Measurements from ENCODE around the gene BNIPL. TPM values are rescaled to one million over a fixed set of nuclear protein-coding genes. Genes with fewer than 3 reads are reported as not detected.

The BNIPL gene
- total and polyA plus RNA-seq, 2 of the 13 experiments (the other 11 are each of a cell fraction or from before 2014, with no cell fraction given), result 0.40 to 1.1 TPM

DNA sequence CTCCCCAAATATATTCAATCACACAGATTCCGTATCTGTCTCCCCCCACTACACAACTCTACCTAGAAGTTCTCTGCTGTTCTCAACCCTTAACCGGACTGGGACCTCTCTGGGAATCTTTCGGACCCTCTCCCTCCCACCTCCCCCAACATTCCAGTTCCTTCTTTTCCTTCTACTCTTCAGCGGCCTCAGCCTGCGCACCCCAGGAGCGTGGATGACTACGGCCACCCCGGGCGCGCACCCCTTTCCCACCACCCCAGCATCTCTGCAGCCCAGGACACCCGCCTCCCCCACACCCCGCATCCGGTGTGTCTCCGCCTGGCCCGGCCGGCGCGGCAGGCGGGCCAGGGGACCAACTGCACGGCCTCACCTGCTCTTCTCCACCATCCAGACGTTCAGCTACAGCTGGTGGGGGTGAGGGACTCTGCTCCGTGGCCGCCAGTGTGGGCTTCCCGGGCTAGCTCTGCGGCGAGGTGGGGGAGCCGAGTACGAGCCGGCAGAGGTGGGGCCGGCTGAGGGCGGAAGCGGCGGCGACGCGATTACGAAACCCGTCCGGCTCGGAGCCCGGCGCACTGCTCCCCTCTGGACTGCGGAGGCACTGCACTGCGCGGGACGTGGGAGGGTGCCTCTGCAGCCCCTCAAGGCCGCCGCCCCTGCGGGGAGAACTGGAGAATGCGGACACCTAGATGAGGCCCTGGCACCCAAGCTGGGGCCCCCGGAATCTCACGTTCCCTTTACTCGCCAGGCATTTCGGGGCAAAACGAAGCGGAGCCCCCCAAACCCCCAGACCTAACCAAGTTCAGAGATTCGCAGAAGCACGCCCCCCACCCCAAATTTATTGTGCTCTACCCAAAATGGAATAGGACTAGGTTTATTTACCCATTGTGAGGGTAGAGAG lies 23.0 kb downstream of the BNIPL start, which contains the start of gene CDC42SE1 (continued):
- 0 out of 2 replicates have a peak, but pooled peaks have one; percentile 79 for TF ChIP-seq MXD4 (CRISPR knock-in tag; IDR thresholded peaks at IDR 0.05)
- TF ChIP-seq DR1 (CRISPR knock-in tag; IDR thresholded peaks at IDR 0.05), result no peak
- TF ChIP-seq, protein P1, sequence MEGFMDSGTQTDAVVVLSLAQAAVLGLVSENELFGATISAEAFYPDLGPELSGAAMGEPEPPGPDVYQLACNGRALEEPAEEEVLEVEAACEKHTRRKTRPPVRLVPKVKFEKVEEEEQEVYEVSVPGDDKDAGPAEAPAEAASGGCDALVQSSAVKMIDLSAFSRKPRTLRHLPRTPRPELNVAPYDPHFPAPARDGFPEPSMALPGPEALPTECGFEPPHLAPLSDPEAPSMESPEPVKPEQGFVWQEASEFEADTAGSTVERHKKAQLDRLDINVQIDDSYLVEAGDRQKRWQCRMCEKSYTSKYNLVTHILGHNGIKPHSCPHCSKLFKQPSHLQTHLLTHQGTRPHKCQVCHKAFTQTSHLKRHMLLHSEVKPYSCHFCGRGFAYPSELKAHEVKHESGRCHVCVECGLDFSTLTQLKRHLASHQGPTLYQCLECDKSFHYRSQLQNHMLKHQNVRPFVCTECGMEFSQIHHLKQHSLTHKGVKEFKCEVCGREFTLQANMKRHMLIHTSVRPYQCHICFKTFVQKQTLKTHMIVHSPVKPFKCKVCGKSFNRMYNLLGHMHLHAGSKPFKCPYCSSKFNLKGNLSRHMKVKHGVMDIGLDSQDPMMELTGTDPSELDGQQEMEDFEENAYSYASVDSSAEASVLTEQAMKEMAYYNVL (CRISPR knock-in tag; IDR thresholded peaks at IDR 0.05; ENCODE audit: borderline replicate concordance), result peak; percentile 58; the same call in 1 of the 2 replicates
- TF ChIP-seq ZNF766 (CRISPR knock-in tag; IDR thresholded peaks at IDR 0.05; ENCODE audit: borderline replicate concordance), result no peak
- peak; percentile 52; the same call in 1 of the 2 replicates for TF ChIP-seq BORCS8-MEF2B (CRISPR knock-in tag; IDR thresholded peaks at IDR 0.05)
- TF ChIP-seq GATA4 (IDR thresholded peaks at IDR 0.05; ENCODE audit: borderline replicate concordance, low read depth), result no peak
- no peak for TF ChIP-seq SNRNP70 (IDR thresholded peaks at IDR 0.05; ENCODE audit: low read depth, low read length)
- peak; percentile 74 for TF ChIP-seq HDAC2 (CRISPR knock-in tag; IDR thresholded peaks at IDR 0.05)
- TF ChIP-seq ZNF253 (CRISPR knock-in tag; IDR thresholded peaks at IDR 0.05; ENCODE audit: borderline replicate concordance), result no peak
- TF ChIP-seq SMYD3 (CRISPR knock-in tag; IDR thresholded peaks at IDR 0.05), result no peak
- no peak for TF ChIP-seq ZNF782 (CRISPR knock-in tag; IDR thresholded peaks at IDR 0.05; ENCODE audit: borderline replicate concordance)
- no peak for TF ChIP-seq ATM (IDR thresholded peaks at IDR 0.05; ENCODE audit: borderline replicate concordance)
- TF ChIP-seq DNMT3B (CRISPR knock-in tag; conservative IDR thresholded peaks at IDR 0.05), result no peak
- TF ChIP-seq, protein P2, sequence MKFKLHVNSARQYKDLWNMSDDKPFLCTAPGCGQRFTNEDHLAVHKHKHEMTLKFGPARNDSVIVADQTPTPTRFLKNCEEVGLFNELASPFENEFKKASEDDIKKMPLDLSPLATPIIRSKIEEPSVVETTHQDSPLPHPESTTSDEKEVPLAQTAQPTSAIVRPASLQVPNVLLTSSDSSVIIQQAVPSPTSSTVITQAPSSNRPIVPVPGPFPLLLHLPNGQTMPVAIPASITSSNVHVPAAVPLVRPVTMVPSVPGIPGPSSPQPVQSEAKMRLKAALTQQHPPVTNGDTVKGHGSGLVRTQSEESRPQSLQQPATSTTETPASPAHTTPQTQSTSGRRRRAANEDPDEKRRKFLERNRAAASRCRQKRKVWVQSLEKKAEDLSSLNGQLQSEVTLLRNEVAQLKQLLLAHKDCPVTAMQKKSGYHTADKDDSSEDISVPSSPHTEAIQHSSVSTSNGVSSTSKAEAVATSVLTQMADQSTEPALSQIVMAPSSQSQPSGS (CRISPR knock-in tag; IDR thresholded peaks at IDR 0.05), result 0 out of 2 replicates have a peak, but pooled peaks have one; percentile 25
- TF ChIP-seq ZNF709 (CRISPR knock-in tag; IDR thresholded peaks at IDR 0.05), result peak; percentile 65; the same call in 1 of the 2 replicates
- TF ChIP-seq ZNF33B (CRISPR knock-in tag; IDR thresholded peaks at IDR 0.05), result no peak
- TF ChIP-seq ZNF703 (CRISPR knock-in tag; IDR thresholded peaks at IDR 0.05; ENCODE audit: borderline replicate concordance), result 0 out of 2 replicates have a peak, but pooled peaks have one; percentile 25
- TF ChIP-seq HNRNPK (IDR thresholded peaks at IDR 0.05; ENCODE audit: low read depth, low read length, poor library complexity, severe bottlenecking), result peak; percentile 69
- peak; percentile 82 for TF ChIP-seq POLR2G (IDR thresholded peaks at IDR 0.05; ENCODE audit: low read depth, low read length)
- TF ChIP-seq, protein P3, sequence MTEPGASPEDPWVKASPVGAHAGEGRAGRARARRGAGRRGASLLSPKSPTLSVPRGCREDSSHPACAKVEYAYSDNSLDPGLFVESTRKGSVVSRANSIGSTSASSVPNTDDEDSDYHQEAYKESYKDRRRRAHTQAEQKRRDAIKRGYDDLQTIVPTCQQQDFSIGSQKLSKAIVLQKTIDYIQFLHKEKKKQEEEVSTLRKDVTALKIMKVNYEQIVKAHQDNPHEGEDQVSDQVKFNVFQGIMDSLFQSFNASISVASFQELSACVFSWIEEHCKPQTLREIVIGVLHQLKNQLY (CRISPR knock-in tag; IDR thresholded peaks at IDR 0.05), result no peak
- peak; percentile 67 for TF ChIP-seq ZNF768 (CRISPR knock-in tag; IDR thresholded peaks at IDR 0.05)
- no peak for TF ChIP-seq SALL2 (CRISPR knock-in tag; IDR thresholded peaks at IDR 0.05)
- TF ChIP-seq, protein P4, sequence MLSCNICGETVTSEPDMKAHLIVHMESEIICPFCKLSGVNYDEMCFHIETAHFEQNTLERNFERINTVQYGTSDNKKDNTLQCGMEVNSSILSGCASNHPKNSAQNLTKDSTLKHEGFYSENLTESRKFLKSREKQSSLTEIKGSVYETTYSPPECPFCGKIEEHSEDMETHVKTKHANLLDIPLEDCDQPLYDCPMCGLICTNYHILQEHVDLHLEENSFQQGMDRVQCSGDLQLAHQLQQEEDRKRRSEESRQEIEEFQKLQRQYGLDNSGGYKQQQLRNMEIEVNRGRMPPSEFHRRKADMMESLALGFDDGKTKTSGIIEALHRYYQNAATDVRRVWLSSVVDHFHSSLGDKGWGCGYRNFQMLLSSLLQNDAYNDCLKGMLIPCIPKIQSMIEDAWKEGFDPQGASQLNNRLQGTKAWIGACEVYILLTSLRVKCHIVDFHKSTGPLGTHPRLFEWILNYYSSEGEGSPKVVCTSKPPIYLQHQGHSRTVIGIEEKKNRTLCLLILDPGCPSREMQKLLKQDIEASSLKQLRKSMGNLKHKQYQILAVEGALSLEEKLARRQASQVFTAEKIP (CRISPR knock-in tag; IDR thresholded peaks at IDR 0.05; ENCODE audit: borderline replicate concordance), result no peak
- TF ChIP-seq ZIK1 (CRISPR knock-in tag; IDR thresholded peaks at IDR 0.05; ENCODE audit: borderline replicate concordance, low read depth), result no peak
